Stimulated activated CD4-positive, alpha-beta T cell treated with anti-CD3 and anti-CD28 coated beads, Interleukin-15, amount 100 ng/mL, for 1 hour (primary cell): Measurements from ENCODE around the gene CHID1.

Experiments
- DNase-seq, 2 donors: peaks; one replicate each; pipeline ENCODE4 v3.0.0-alpha.2; 2020; ENCODE audit warnings: low read depth in 1 of 2, low spot score in 1 of 2

CHID1 gene

GRCh38 chr11:865462-866430 lies 44.9 kb downstream of the CHID1 start:
- no peak for DNase-seq

DNA sequence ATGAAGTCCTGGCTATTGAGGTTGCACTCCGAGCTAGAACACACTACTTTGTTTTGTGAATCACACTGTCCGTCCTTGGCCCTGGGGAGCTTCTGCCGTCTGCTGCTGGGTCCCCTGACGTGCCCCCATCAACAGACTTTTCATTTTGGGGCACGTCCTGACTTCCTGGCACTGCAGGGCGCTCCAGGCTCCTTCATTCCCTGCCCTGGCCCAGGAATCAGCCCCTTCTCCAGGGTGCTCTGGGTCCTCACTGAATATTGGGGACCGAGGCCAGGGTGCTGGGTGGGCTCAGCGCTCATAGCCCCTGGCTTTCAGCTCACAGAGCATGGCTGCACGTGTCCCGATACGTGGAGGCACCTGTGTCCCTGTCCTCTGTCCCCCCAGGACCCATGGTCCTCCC lies 45.7 kb downstream of the CHID1 start:
- DNase-seq: no peak

- DNase-seq: no peak
Observed at GRCh38 chr11:863910-864827, 46.4 kb downstream of the CHID1 start.

GRCh38 chr11:863023-863909 lies 47.3 kb downstream of the CHID1 start:
- DNase-seq: no peak

DNA sequence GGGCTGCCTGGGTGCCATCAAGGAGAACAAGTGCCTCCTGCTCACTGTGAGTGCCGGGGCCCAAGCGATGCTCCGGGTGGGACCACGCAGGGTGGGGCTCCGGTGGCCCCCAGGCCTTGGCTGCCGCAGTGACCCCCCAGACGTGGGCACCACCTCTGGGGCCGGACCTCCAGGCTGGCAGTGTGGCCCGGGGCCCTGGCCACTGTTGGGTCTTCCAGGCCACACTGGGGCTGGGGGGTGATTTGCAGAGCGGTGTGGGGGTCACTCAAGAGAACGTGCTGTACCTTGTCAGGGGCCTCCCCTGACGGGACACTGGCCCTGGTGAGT lies 48.0 kb downstream of the CHID1 start:
- DNase-seq: no peak

DNA sequence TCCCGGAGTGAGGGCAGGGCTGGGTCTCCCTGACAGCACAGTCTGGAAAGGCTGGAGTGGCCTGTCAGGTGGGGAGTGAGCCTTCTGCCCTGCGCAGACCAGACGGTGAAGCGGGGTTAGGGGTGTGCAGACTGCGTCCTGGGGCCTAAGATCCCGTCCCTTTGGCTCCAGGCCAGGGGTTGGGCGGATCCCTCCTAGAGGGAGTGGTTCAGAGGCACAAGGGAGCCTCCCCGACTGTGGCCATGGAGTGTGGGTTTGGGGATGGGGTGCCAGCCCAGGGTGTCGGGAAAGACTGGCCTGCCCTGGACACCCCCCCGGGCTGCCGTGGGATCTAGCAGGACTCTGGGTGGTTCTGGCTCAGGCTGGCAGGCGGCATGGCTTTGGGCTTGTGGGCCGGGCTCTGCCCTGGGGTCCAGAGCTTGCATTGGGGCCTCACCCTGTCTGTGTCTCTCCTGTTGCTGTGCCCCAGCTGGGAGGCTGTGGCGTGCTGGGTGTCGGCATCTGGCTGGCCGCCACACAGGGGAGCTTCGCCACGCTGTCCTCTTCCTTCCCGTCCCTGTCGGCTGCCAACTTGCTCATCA lies 48.4 kb downstream of the CHID1 start:
- DNase-seq: no peak

- no peak for DNase-seq
Observed at GRCh38 chr11:861105-861479, 49.5 kb downstream of the CHID1 start.

DNA sequence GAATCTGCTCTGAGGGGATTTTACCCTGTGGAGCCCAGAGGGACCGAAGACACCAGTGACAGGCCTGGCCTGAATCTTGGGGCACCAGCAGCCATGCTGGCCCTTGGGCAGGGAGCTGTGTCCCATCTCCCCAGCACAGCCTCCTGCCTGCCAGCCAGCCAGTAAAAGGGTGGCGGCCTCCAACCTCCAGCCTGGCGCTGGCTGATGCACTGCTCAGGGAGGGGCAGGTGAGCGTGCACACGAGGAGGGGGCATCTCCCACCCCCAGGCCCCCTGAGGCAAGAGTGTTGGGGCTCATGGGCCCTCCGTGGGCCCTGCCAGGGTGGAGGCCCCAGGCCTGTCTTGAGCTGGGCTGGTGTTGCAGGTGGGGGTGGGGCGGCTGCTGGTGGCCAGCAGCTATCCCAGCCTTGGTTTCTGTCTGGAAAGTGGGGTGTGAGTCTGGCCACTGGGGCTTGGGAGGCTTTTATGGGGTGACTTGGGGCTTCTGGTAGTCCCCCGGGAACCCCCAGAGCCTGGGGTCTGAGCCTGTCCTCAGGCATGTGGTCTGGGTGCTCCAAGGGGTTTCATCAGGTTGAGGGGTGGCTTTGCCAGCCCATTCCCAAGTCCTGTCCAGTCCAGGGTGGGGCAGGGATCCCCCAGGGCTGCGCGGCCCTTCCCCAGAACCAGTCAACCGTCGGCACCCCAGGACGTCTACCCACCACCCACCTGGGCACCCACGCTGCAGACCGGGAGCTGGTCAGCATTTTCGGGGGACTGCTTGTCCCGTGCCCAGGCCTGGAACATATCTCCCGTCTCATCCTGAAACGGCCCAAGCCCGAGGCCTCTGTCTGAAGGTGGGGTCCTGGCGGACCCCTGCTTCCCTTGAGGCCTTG lies 50.1 kb downstream of the CHID1 start:
- no peak for DNase-seq

DNA sequence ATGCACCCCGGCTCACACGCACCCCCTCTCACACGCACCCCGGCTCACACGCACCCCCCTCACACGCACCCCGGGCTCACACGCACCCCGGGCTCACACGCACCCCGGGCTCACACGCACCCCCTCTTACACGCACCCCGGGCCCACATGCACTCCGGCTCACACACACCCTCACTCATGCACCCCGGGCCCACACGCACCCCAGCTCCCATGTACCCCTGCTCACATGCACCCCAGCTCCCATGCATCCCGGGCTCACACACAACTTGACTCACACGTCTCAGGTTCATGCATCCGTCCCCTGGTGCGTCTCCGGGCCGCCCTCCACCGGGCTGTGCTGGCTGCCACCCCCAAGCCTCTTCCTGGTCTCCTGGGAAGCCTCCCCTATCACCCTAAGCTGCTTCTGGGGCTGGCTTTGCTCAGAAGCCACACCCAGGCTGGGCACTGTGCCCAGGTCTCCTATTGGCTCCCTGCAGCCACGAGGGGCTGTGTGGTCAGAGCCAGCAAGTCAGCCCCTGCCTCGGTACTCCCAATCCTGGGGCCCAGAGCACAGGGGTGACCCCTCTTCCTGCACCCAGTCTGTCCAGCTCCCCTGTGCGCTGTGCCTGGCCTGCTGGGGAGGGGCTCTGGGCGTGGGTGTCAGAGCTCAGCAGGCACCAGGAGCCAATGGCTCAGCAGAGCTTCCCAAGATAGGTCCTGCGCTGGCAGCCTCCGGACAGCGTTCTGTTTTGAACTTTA lies 51.0 kb downstream of the CHID1 start:
- no peak for DNase-seq

DNA sequence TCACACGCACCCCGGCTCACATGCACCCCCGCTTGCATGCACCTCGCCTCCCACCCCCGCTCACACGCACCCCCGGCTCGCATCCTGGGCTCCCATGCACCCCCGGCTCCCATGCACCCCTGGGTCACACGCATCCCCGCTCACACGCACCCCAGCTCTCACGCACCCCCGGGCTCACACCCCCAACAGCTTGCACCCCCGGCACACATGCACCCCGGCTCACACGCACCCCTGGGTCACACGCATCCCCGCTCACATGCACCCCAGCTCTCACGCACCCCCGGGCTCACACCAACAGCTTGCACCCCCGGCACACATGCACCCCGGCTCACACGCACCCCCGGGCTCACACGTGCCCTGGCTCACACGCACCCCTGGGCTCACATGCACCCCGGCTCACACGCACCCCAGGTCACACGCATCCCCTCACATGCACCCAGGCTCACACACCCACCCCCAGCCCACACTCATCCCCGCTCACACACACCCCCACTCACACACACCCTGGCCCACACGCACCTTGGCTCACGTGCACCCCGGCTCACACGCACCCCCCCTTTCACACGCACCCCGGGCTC lies 51.8 kb downstream of the CHID1 start:
- DNase-seq: no peak

DNA sequence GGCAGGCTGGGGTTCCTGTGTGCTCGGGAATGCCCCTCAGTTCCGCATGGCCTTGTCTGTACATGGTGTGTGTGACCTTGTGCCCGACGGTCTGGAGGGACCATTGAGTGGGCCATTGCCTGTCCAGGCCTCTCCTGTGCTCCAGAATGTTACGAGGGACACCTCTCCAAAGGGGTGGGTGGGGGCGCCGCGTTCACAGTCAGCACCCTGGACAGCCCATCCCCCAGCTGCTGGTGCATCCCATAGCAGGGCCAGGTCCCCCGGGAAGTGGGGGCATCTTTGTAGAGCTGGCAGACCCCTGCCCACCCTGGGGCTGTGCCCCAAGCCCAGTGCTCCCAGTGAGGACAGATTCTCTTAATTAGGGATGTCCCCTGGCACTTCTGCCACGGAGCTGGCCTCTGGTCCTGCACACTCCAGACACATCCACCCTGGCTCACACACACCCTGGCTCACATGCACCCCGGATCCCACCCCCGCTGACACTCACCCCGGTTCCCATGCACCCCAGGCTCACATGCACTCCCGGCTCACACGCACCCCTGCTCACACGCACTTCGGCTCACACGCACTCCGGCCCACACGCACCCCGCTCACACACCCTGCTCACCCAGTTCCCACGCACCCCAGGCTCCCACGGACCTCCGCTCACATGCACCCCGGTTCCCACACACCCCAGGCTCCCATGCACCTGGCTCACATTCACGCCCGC lies 52.4 kb downstream of the CHID1 start:
- DNase-seq: no peak

DNA sequence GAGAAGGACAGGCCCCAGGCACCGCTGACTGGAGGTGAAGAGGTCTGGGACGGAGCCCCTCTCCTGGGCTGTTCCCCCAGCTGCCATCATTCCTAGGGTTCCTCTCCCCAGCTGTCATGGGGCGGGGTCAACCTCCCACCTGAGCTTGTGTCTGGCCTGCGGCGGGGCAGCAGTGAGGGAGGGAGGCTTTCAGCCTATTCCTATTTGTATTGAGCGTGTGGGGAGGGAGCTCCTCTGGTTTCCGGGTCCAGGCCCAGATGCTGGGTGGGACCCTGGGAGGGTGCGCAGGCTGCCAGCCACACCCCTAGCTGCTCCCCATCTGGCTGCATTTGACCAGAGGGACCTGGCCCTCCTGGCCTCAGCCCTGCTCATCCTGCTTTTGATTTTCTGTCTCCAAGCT lies 54.2 kb downstream of the CHID1 start:
- DNase-seq: no peak

DNA sequence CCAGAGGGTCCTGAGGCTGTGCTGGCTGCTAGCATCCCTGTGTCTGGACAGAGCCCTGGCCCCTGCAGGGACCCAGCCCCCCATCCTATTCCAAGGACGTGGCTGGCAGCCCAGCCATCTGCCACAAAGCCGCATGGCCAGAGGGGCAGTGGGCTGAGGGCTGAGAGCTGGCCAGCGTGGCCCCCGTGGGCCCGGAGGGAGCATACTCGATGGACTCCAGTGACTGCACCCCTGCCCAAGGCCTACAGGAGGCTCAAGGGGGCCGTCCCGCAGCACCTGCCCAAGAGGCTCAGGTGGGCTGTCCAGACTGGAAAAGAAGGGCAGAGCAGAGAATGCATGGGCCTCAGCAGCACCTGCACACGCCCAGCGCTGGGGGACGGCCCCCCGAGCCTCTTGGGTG lies 54.8 kb downstream of the CHID1 start:
- DNase-seq: no peak

DNA sequence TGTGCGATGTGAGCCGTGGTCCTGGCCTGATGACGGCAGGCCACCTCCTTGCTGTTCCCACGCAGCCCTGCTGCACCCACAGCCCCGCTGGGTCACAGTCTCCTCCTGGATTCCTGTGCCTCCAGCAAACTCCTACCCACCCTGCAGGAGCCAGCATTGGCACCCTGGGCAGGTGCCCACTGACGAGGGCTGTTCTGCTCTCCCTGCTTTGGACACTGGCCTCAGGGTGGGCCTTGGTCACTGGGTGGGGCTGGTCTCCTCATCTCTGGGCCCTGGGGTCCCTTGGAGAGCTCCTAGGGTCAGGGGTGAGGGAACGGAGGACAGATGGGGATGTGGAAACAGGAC lies 55.3 kb downstream of the CHID1 start:
- no peak for DNase-seq

DNA sequence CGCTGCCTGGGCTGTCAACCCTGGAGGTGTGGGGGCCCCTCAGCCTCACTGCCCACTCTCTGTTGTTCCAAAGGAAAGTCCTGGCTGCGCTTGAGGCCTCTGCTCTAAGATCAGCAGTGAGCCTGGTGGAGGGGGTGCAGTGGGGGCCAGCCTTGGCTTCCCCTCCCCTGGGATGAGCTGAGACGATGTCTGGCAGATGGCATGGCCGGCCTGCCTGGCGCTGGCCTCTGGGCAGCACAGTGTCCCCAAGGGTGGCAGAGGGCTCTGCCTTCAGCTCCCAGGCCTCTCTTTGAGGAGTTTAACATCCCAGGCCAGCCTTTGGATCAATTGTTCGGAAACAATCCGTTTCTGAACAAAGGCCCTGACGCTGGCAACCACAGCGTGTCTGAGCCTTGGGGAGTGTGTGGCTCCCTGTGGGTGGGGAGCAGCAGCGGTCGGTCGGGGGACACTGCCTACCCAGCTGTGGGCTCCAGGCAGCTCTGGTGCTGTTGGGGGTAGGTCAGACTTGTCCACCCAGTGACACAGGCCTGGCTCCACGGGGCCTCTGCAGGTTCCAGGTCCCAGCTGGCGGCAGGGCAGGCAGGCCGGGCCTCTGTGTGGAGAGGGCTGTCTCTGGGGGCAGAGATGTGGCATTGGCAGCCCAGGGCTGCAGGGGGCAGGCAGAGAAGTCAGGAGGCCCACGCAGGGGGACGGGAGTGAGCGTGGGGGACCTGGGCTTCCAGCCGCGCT lies 55.8 kb downstream of the CHID1 start:
- DNase-seq: no peak

GRCh38 chr11:853682-854448 lies 56.7 kb downstream of the CHID1 start:
- no peak for DNase-seq

GRCh38 chr11:852762-853161 lies 57.8 kb downstream of the CHID1 start:
- DNase-seq: no peak
